Hepatocyte (in vitro differentiated cells): ENCODE results near the gene COPS4. TPM values are rescaled to one million over a fixed set of nuclear protein-coding genes. Genes with fewer than 3 reads are reported as not detected.

ENCODE experiments used
- DNase-seq: peaks from one replicate; pipeline ENCODE4 v3.0.0-alpha.2; 2016; ENCODE audit warnings: low spot score
- H2AFZ ChIP-seq: fragments of 200-600 bp; sonication (generic); 2 replicates; pipeline ENCODE4 v1.6.0; 2016; ENCODE audit warnings: antibody characterized with exemption, mild to moderate bottlenecking
- H3K27ac ChIP-seq: fragments of 200-600 bp; sonication (generic); 2 replicates; pipeline ENCODE4 v1.5.1; 2016; ENCODE audit warnings: mild to moderate bottlenecking
- H3K27me3 ChIP-seq: fragments of 200-600 bp; sonication (generic); 2 replicates; pipeline ENCODE4 v1.6.1; 2016
- H3K36me3 ChIP-seq: fragments of 200-600 bp; sonication (generic); replicated peaks from 2 replicates; pipeline ENCODE4 v1.5.1; 2016; ENCODE audit warnings: low read depth; ENCODE audit not compliant: insufficient read depth
- H3K4me1 ChIP-seq: fragments of 200-600 bp; sonication (generic); 2 replicates; pipeline ENCODE4 v1.5.1; 2016; ENCODE audit warnings: mild to moderate bottlenecking, moderate library complexity; ENCODE audit not compliant: insufficient read depth
- H3K4me2 ChIP-seq: fragments of 200-600 bp; sonication (generic); 2 replicates; pipeline ENCODE4 v1.6.0; 2016
- H3K4me3 ChIP-seq: fragments of 200-600 bp; sonication (generic); 2 replicates; pipeline ENCODE4 v1.5.1; 2016; ENCODE audit warnings: mild to moderate bottlenecking
- H3K79me2 ChIP-seq: fragments of 200-600 bp; sonication (generic); 2 replicates; pipeline ENCODE4 v1.6.0; 2017; ENCODE audit warnings: mild to moderate bottlenecking
- H3K9me2 ChIP-seq: fragments of 200-600 bp; sonication (generic); replicated peaks from 2 replicates; pipeline ENCODE4 v1.6.0; 2017; ENCODE audit warnings: mild to moderate bottlenecking; ENCODE audit not compliant: insufficient read depth
- H3K9me3 ChIP-seq: fragments of 200-600 bp; sonication (generic); 2 replicates; pipeline ENCODE4 v1.5.1; 2016; ENCODE audit warnings: low read depth, mild to moderate bottlenecking
- H4K20me1 ChIP-seq: fragments of 200-600 bp; sonication (generic); 2 replicates; pipeline ENCODE4 v1.6.0; 2016; ENCODE audit warnings: mild to moderate bottlenecking; ENCODE audit not compliant: insufficient read depth, poor library complexity, severe bottlenecking
- CTCF ChIP-seq: fragments of 200-600 bp; sonication (generic); IDR thresholded peaks from 2 replicates; pipeline ENCODE4 v1.5.1; 2016; ENCODE audit warnings: antibody characterized with exemption, mild to moderate bottlenecking; ENCODE audit not compliant: poor library complexity
- EZH2 ChIP-seq: fragments of 200-600 bp; sonication (generic); IDR thresholded peaks from 2 replicates; pipeline ENCODE4 v1.6.1; 2016; ENCODE audit warnings: antibody characterized with exemption, mild to moderate bottlenecking, borderline replicate concordance
- EZH2phosphoT487 ChIP-seq: fragments of 200-600 bp; sonication (generic); IDR thresholded peaks from one replicate; pipeline ENCODE4 v1.6.1; 2018; ENCODE audit warnings: antibody characterized with exemption, mild to moderate bottlenecking, low read depth, moderate library complexity; ENCODE audit not compliant: unreplicated experiment, severe bottlenecking
- WGBS: methylation state at CpG from one replicate; pipeline ENCODE4 v1.1.6; 2016; ENCODE audit warnings: low lambda C conversion rate; ENCODE audit errors: missing lambda C conversion rate; 5-methylcytosine and 5-hydroxymethylcytosine counted together
- polyA plus RNA-seq: library from polyadenylated mRNA; unstranded; fragments of >200 nt; fragmentation: Nextera tagmentation; extraction: Ambion mirVana; gene quantifications from 2 replicates; pipeline ENCODE4 v1.2.1, GENCODE V29; 2016
- total RNA-seq: library from RNA; depleted of rRNA; stranded (reverse); fragments of >200 nt; gene quantifications from 2 replicates; pipeline ENCODE4 v1.2.3, GENCODE V29; 2014

Gene COPS4
- total and polyA plus RNA-seq, 2 experiments from 2014 or later = 45.2 to 56.7 TPM

- Histone ChIP-seq H3K36me3 (no peaks in the 10 kb centered on the region), H3K9me2 (no peaks in the 10 kb centered on the region), H3K9me3 (no peaks in the 10 kb centered on the region), H2AFZ (no peak overlapping the region), H3K4me1 (no peaks in the 10 kb centered on the region), H4K20me1 (no peaks in the 10 kb centered on the region), H3K27ac (no peak overlapping the region), H3K4me3 (no peak overlapping the region), H3K27me3 (no peaks in the 10 kb centered on the region), H3K79me2 (no peaks in the 10 kb centered on the region), H3K4me2 (no peak overlapping the region)
- WGBS = 61% methylated on average over 6 of the region's 6 CpGs
- TF ChIP-seq EZH2 (no peak), EZH2phosphoT487 (no peak), CTCF (no peak)
- DNase-seq = no peak
These were observed 58.2 kb downstream of the COPS4 start for GRCh38 chr4:83093060-83093640.

GRCh38 chr4:83096397-83096796 is 61.4 kb downstream of the COPS4 start:
- TF ChIP-seq CTCF (no peak), EZH2 (no peak), EZH2phosphoT487 (no peak)
- no peak overlapping the region for H2AFZ ChIP-seq
- WGBS = 88% methylated on average over 2 of the region's 2 CpGs

GRCh38 chr4:83104991-83105390 is 70.0 kb downstream of the COPS4 start:
- no peak overlapping the region for H3K27ac ChIP-seq
- no peak for TF ChIP-seq CTCF
- no peak for TF ChIP-seq EZH2phosphoT487
- no peak for TF ChIP-seq EZH2
- H4K20me1 ChIP-seq = no peaks in the 10 kb centered on the region
- no peak overlapping the region for H2AFZ ChIP-seq
- H3K4me2 ChIP-seq = no peak overlapping the region
- no peaks in the 10 kb centered on the region for H3K27me3 ChIP-seq
- no peaks in the 10 kb centered on the region for H3K79me2 ChIP-seq
- no peaks in the 10 kb centered on the region for H3K36me3 ChIP-seq
- no peaks in the 10 kb centered on the region for H3K9me2 ChIP-seq
- no peak overlapping the region for H3K4me3 ChIP-seq
- H3K9me3 ChIP-seq = no peaks in the 10 kb centered on the region
- no peaks in the 10 kb centered on the region for H3K4me1 ChIP-seq
- no peak for DNase-seq
- WGBS = 93% methylated on average over 7 of the region's 7 CpGs

More at GRCh38 chr4:83096397-83096796, 61.4 kb downstream of the COPS4 start:
- no peak for DNase-seq
- Histone ChIP-seq H3K27ac (no peak overlapping the region), H3K27me3 (no peaks in the 10 kb centered on the region), H3K4me3 (no peak overlapping the region), H3K79me2 (no peaks in the 10 kb centered on the region), H3K9me2 (no peaks in the 10 kb centered on the region), H3K36me3 (no peaks in the 10 kb centered on the region), H4K20me1 (no peaks in the 10 kb centered on the region), H3K4me2 (no peak overlapping the region), H3K9me3 (no peaks in the 10 kb centered on the region), H3K4me1 (no peaks in the 10 kb centered on the region)
